PC-9 (cell line): ENCODE results near the gene PTTG1IP2. TPM values are rescaled to one million over a fixed set of nuclear protein-coding genes. Genes with fewer than 3 reads are reported as not detected.

ENCODE experiments used
- BruUV-seq: library from RNA; stranded (reverse); fragments of 400-500 nt; replicated peaks from 2 replicates; lab custom pipeline; 2021; lab: Mats Ljungman, UMichigan
- CTCF ChIA-PET: fragments of 300-600 bp; sonication (Branson Sonifier 250); formaldehyde crosslinking; loops from one replicate; lab custom pipeline; 2022; ENCODE audit warnings: antibody characterized with exemption; lab: Charles Lee
- POLR2A ChIA-PET: fragments of 300-600 bp; sonication (Branson Sonifier 250); formaldehyde crosslinking; loops from one replicate; lab custom pipeline; 2022; ENCODE audit warnings: antibody characterized with exemption; ENCODE audit not compliant: unreplicated experiment; lab: Charles Lee
- DNase-seq, 2 experiments: peaks; one replicate each; pipeline versions ENCODE4 v3.0.0 to v3.0.0-alpha.2; 2015 to 2022; ENCODE audit warnings: mixed read lengths in 1 of 2
- H2AFZ ChIP-seq: fragments of 200-600 bp; sonication (generic); 2 replicates; pipeline ENCODE4 v1.8.1; 2017; ENCODE audit warnings: antibody characterized with exemption
- H3F3A ChIP-seq: fragments of 200-600 bp; sonication (generic); 2 replicates; pipeline ENCODE4 v1.8.1; 2017; ENCODE audit warnings: antibody characterized with exemption, mild to moderate bottlenecking, low read depth; ENCODE audit not compliant: insufficient read depth
- H3K27ac ChIP-seq: fragments of 200-600 bp; sonication (generic); 2 replicates; pipeline ENCODE4 v1.6.1; 2016; ENCODE audit warnings: mixed run types
- H3K27me3 ChIP-seq: fragments of 200-600 bp; sonication (generic); 2 replicates; pipeline ENCODE4 v1.6.1; 2016; ENCODE audit warnings: low read depth, mixed run types; ENCODE audit not compliant: insufficient read depth
- H3K36me3 ChIP-seq: fragments of 200-600 bp; sonication (generic); 2 replicates; pipeline ENCODE4 v1.6.1; 2016; ENCODE audit warnings: low read depth, mixed run types
- H3K4me1 ChIP-seq: fragments of 200-600 bp; sonication (generic); replicated peaks from 2 replicates; pipeline ENCODE4 v1.6.1; 2016; ENCODE audit warnings: mixed run types; ENCODE audit not compliant: insufficient read depth
- H3K4me2 ChIP-seq: fragments of 200-600 bp; sonication (generic); 2 replicates; pipeline ENCODE4 v1.6.1; 2017; ENCODE audit warnings: mixed run types
- H3K4me3 ChIP-seq: fragments of 200-600 bp; sonication (generic); 2 replicates; pipeline ENCODE4 v1.6.1; 2016; ENCODE audit warnings: mixed run types
- H3K79me2 ChIP-seq: fragments of 200-600 bp; sonication (generic); 2 replicates; pipeline ENCODE4 v1.6.1; 2017; ENCODE audit warnings: low read depth, mixed run types
- H3K9me2 ChIP-seq: fragments of 200-600 bp; sonication (generic); 2 replicates; pipeline ENCODE4 v1.8.1; 2017; ENCODE audit warnings: mild to moderate bottlenecking; ENCODE audit not compliant: insufficient read depth
- H3K9me3 ChIP-seq: fragments of 200-600 bp; sonication (generic); 2 replicates; pipeline ENCODE4 v1.8.1; 2016; ENCODE audit warnings: low read depth; ENCODE audit not compliant: insufficient read depth
- H4K20me1 ChIP-seq: fragments of 200-600 bp; sonication (generic); 2 replicates; pipeline ENCODE4 v1.8.1; 2017; ENCODE audit not compliant: insufficient read depth
- EZH2 ChIP-seq: fragments of 200-600 bp; sonication (generic); IDR thresholded peaks from 2 replicates; pipeline ENCODE4 v1.8.0; 2017; ENCODE audit warnings: antibody characterized with exemption, low read depth
- intact Hi-C: fragments of 100-400 bp; cut with micrococcal nuclease; formaldehyde crosslinking; loops from one replicate; pipeline ENCODE4 v1.10.0; 2022; ENCODE audit not compliant: unreplicated experiment
- total RNA-seq: library from RNA; stranded (reverse); gene quantifications from 2 replicates; pipeline ENCODE4 v1.2.3, GENCODE V29; 2021
- TF ChIP-seq, protein P1 (sequence below): fragments of 200-600 bp; sonication (generic); conservative IDR thresholded peaks from 2 replicates; pipeline ENCODE4 v1.6.1; 2017; ENCODE audit warnings: mixed run types, antibody characterized with exemption, mild to moderate bottlenecking, moderate library complexity

PTTG1IP2 gene
- total RNA-seq, 1 experiment from 2014 or later: not detected

DNA sequence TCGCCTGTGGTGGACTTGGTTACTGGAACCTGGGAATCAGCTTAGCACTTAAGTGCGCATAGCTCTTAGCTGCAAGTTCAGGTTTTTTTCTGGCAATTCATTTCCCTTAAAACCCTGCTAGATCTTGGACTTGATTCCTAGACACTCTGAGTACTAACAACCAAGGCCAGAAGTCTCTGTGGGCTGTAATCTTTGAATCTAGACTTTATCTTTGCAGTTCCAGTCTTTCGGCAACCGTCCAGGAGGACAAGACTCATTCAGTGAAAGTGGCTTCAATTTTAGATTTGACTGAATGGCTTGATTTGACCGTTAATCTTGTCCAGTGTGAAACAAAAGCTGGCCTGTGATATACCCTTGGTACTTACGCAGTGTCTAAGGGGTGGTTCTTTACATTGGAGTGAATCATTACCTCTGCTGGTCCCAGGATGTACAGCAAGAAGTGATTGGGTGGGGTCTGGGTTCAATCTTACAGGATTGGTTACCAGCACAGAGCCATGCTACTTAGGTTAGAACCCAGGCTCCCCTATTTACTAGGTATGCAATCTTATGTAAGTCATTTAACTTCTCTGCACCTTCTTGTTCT is 16.4 kb downstream of the PTTG1IP2 start:
- CTCF ChIA-PET: no interaction called here
- no TSS peak for BruUV-seq
- intact Hi-C loops: no loop called here
- no peak overlapping the region for H3K4me2 ChIP-seq
- no peaks in the 10 kb centered on the region for H3K79me2 ChIP-seq
- H3K27ac ChIP-seq: no peak overlapping the region
- no peaks in the 10 kb centered on the region for H3K27me3 ChIP-seq
- no peaks in the 10 kb centered on the region for H4K20me1 ChIP-seq
- H3K4me1 ChIP-seq: no peaks in the 10 kb centered on the region
- H3K4me3 ChIP-seq: no peak overlapping the region
- no peak overlapping the region for H2AFZ ChIP-seq
- no peaks in the 10 kb centered on the region for H3K9me2 ChIP-seq
- no peaks in the 10 kb centered on the region for H3K9me3 ChIP-seq
- POLR2A ChIA-PET: no interaction called here
- H3F3A ChIP-seq: no peaks in the 10 kb centered on the region
- TF ChIP-seq, protein P1, sequence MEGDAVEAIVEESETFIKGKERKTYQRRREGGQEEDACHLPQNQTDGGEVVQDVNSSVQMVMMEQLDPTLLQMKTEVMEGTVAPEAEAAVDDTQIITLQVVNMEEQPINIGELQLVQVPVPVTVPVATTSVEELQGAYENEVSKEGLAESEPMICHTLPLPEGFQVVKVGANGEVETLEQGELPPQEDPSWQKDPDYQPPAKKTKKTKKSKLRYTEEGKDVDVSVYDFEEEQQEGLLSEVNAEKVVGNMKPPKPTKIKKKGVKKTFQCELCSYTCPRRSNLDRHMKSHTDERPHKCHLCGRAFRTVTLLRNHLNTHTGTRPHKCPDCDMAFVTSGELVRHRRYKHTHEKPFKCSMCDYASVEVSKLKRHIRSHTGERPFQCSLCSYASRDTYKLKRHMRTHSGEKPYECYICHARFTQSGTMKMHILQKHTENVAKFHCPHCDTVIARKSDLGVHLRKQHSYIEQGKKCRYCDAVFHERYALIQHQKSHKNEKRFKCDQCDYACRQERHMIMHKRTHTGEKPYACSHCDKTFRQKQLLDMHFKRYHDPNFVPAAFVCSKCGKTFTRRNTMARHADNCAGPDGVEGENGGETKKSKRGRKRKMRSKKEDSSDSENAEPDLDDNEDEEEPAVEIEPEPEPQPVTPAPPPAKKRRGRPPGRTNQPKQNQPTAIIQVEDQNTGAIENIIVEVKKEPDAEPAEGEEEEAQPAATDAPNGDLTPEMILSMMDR: no peak
- no peak for TF ChIP-seq EZH2
- no peak for DNase-seq
- H3K36me3 ChIP-seq: no peaks in the 10 kb centered on the region

DNA sequence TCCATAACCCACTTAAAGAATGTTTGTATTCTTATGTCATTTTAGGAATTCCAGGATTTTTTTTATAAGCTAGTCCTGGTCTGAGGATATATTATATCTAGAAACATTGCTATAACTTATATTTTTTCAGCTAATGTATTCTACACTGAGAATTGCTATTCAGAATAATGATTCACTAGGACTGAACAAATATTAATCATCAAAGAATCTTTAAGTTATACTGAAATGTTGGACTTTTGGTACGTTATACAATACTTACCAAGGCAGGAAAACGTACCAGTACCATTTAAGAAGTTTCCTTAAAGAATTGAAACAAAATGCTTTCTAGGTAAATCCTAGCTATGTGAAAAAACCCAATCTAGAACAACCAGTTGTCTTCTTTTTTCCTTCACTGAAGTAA is 18.4 kb downstream of the PTTG1IP2 start:
- intact Hi-C loops: no loop called here

GRCh38 chr7:90488220-90488619 is 18.8 kb downstream of the PTTG1IP2 start:
- H3K27me3 ChIP-seq: no peaks in the 10 kb centered on the region
- DNase-seq: no peak
- H3K9me2 ChIP-seq: no peaks in the 10 kb centered on the region
- ChIA-PET POLR2A (no interaction called here), CTCF (no interaction called here)
- intact Hi-C loops: no loop called here
- H3F3A ChIP-seq: no peaks in the 10 kb centered on the region
- H2AFZ ChIP-seq: no peak overlapping the region
- H3K4me2 ChIP-seq: no peak overlapping the region
- H3K4me3 ChIP-seq: no peak overlapping the region
- H4K20me1 ChIP-seq: no peaks in the 10 kb centered on the region
- BruUV-seq: no TSS peak
- no peak overlapping the region for H3K27ac ChIP-seq
- no peaks in the 10 kb centered on the region for H3K79me2 ChIP-seq
- H3K9me3 ChIP-seq: no peaks in the 10 kb centered on the region
- TF ChIP-seq, protein P1: no peak
- TF ChIP-seq EZH2: no peak
- no peaks in the 10 kb centered on the region for H3K36me3 ChIP-seq
- no peaks in the 10 kb centered on the region for H3K4me1 ChIP-seq

More for the DNA sequence above, 18.4 kb downstream of the PTTG1IP2 start:
- Histone ChIP-seq H3F3A (no peaks in the 10 kb centered on the region), H3K36me3 (no peaks in the 10 kb centered on the region), H3K9me2 (no peaks in the 10 kb centered on the region), H3K27ac (no peak overlapping the region), H3K27me3 (no peaks in the 10 kb centered on the region), H3K79me2 (no peaks in the 10 kb centered on the region), H3K9me3 (no peaks in the 10 kb centered on the region), H4K20me1 (no peaks in the 10 kb centered on the region), H3K4me2 (no peak overlapping the region), H2AFZ (no peak overlapping the region), H3K4me1 (no peaks in the 10 kb centered on the region), H3K4me3 (no peak overlapping the region)
- DNase-seq: no peak
- POLR2A ChIA-PET: no interaction called here
- no TSS peak for BruUV-seq
- CTCF ChIA-PET: no interaction called here
- TF ChIP-seq, protein P1: no peak
- no peak for TF ChIP-seq EZH2
